Measurements from ENCODE around the gene NFIA.

Gene NFIA

GRCh38 chr1:61046434-61046833, 35.9 kb upstream of the NFIA start:
- no peak overlapping the region for H3K4me3 ChIP-seq (ENCODE audit: insufficient read depth in 1 of 2, low read depth in 1 of 2, low read length in 2 of 2)
- no peak overlapping the region for H3K27ac ChIP-seq (ENCODE audit: low read length, poor library complexity, severe bottlenecking)
- H3K14ac ChIP-seq (ENCODE audit: low read length in 2 of 2): no peak overlapping the region
- no peak overlapping the region for H2BK120ac ChIP-seq (ENCODE audit: low read depth, low read length)
- no peak overlapping the region for H2BK15ac ChIP-seq (ENCODE audit: low read depth, poor library complexity, severe bottlenecking)
- H2BK12ac ChIP-seq (ENCODE audit: low read length in 2 of 2): no peak overlapping the region
- no peak overlapping the region for H2BK5ac ChIP-seq (ENCODE audit: low read depth, low read length, poor library complexity, severe bottlenecking)
- H3K18ac ChIP-seq (ENCODE audit: low read depth in 1 of 2, low read length in 2 of 2): no peak overlapping the region
- no peak for DNase-seq
- no peaks in the 10 kb centered on the region for H3K36me3 ChIP-seq (ENCODE audit: control insufficient read depth in 1 of 2, insufficient read depth in 2 of 2, low read depth in 1 of 2, low read length in 2 of 2)
- 100% methylated on average over 1 of the region's 3 CpGs for WGBS
- no peak overlapping the region for H2AK5ac ChIP-seq (ENCODE audit: low read length, severe bottlenecking)
- peaks cover 16% of the 10 kb centered on the region for H3K4me1 ChIP-seq (ENCODE audit: control insufficient read depth, insufficient read depth, low read depth, low read length)
- H2AFZ ChIP-seq (ENCODE audit: low read depth, low read length): no peak overlapping the region
- no peaks in the 10 kb centered on the region for H3K79me1 ChIP-seq (replicated peaks; ENCODE audit: low read length, poor library complexity, severe bottlenecking)
- H3K23ac ChIP-seq (ENCODE audit: low read length in 2 of 2): no peak overlapping the region
- no peak overlapping the region for H4K91ac ChIP-seq (ENCODE audit: low read length)
- peaks cover 2 to 36% of the 10 kb centered on the region in 2 experiments for H3K27me3 ChIP-seq (ENCODE audit: control insufficient read depth in 1 of 2, insufficient read depth in 1 of 2, low read length in 2 of 2)
- no peak overlapping the region for H3K9ac ChIP-seq (ENCODE audit: low read length)
- H4K8ac ChIP-seq (ENCODE audit: low read length): no peak overlapping the region
- H3K4ac ChIP-seq (ENCODE audit: low read depth in 1 of 2, low read length in 2 of 2): no peak overlapping the region
- H3K9me3 ChIP-seq (ENCODE audit: control insufficient read depth, low read length): no peaks in the 10 kb centered on the region
- no peak overlapping the region for H3K4me2 ChIP-seq (ENCODE audit: low read length, poor library complexity, severe bottlenecking)

DNA sequence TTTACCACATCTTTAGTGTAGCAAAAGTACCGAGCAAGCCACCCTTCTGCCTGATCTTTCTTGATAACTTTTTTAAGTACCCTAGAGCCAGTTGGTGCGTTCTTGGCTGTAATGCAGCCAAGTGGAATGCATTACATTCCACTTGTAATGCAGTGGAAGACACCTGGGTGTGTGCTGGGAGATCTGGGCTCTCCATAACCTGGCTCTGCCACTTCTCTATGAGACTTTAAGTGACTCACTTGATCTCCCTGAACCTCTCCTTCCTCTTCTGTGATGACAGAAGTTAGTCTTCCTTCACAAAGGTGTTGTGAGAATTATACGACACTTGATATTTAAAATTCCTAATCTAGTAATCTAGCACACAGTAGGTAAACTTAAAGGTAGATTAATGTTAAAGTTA, 35.3 kb upstream of the NFIA start:
- Histone ChIP-seq H3K4me2 (ENCODE audit: low read length, poor library complexity, severe bottlenecking) (no peak overlapping the region), H4K91ac (ENCODE audit: low read length) (no peak overlapping the region), H3K27me3 (ENCODE audit: control insufficient read depth in 1 of 2, insufficient read depth in 1 of 2, low read length in 2 of 2) (peaks cover 6 to 39% of the 10 kb centered on the region in 2 experiments), H4K8ac (ENCODE audit: low read length) (no peak overlapping the region), H2AFZ (ENCODE audit: low read depth, low read length) (no peak overlapping the region), H3K18ac (ENCODE audit: low read depth in 1 of 2, low read length in 2 of 2) (no peak overlapping the region), H3K9me3 (ENCODE audit: control insufficient read depth, low read length) (no peaks in the 10 kb centered on the region), H2BK120ac (ENCODE audit: low read depth, low read length) (no peak overlapping the region), H2BK5ac (ENCODE audit: low read depth, low read length, poor library complexity, severe bottlenecking) (no peak overlapping the region), H3K4me1 (ENCODE audit: control insufficient read depth, insufficient read depth, low read depth, low read length) (peaks cover 18% of the 10 kb centered on the region), H3K36me3 (ENCODE audit: control insufficient read depth in 1 of 2, insufficient read depth in 2 of 2, low read depth in 1 of 2, low read length in 2 of 2) (no peaks in the 10 kb centered on the region), H3K4ac (ENCODE audit: low read depth in 1 of 2, low read length in 2 of 2) (no peak overlapping the region), H3K23ac (ENCODE audit: low read length in 2 of 2) (no peak overlapping the region), H2BK15ac (ENCODE audit: low read depth, poor library complexity, severe bottlenecking) (no peak overlapping the region), H3K4me3 (ENCODE audit: insufficient read depth in 1 of 2, low read depth in 1 of 2, low read length in 2 of 2) (no peak overlapping the region), H2BK12ac (ENCODE audit: low read length in 2 of 2) (no peak overlapping the region), H3K9ac (ENCODE audit: low read length) (no peak overlapping the region), H2AK5ac (ENCODE audit: low read length, severe bottlenecking) (no peak overlapping the region), H3K27ac (ENCODE audit: low read length, poor library complexity, severe bottlenecking) (no peak overlapping the region), H3K14ac (ENCODE audit: low read length in 2 of 2) (no peak overlapping the region), H3K79me1 (replicated peaks; ENCODE audit: low read length, poor library complexity, severe bottlenecking) (no peaks in the 10 kb centered on the region)
- no peak for DNase-seq
- 78% methylated on average over 2 of the region's 3 CpGs for WGBS

DNA sequence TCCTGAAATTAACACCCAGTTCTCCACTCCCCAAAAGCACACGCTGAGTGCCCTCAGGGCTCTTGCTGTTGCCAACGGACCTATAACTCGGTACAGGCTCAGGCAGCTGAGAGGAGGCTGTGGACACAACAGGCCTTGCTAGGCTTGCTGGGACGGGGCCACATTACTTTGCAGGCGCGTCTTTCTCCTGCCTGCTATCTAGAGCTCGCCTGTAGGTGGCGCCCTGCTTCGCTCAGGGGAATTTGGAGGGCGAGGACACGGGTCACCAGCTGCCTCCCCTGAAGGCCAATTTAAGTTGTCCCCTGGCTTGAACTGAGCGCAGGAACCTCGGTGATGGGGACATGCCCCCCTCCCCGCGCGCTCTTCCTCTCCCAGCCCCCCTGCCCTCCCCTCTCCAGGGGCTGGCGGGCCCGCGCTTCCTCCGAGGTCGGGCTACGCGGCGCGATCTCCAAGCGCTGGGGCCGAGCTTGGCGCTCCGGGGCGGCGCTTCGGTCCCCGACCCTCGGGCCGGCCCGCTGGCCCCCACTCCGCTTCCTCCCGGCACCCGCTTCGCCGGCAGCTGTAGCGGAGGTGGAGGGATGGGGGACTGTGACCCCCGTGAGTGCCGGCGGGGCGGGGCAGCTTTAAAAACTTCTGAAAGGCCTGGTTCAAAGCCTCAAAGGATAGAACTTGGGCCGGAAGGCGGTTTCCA, 32.4 kb upstream of the NFIA start:
- H3K9me3 ChIP-seq (ENCODE audit: control insufficient read depth, low read length): no peaks in the 10 kb centered on the region
- H3K9ac ChIP-seq (ENCODE audit: low read length): peak overlapping the region; percentile 82
- H3K27ac ChIP-seq (ENCODE audit: low read length, poor library complexity, severe bottlenecking): no peak overlapping the region
- DNase-seq: peak; percentile 79
- peak overlapping the region; percentile 99 for H3K4me2 ChIP-seq (ENCODE audit: low read length, poor library complexity, severe bottlenecking)
- no peak overlapping the region for H3K23ac ChIP-seq (ENCODE audit: low read length in 2 of 2)
- no peak overlapping the region for H2BK120ac ChIP-seq (ENCODE audit: low read depth, low read length)
- no peak overlapping the region for H2AFZ ChIP-seq (ENCODE audit: low read depth, low read length)
- peak overlapping the region in 1 of 2 experiments; percentile 44 for H3K18ac ChIP-seq (ENCODE audit: low read depth in 1 of 2, low read length in 2 of 2)
- H2BK12ac ChIP-seq (ENCODE audit: low read length in 2 of 2): no peak overlapping the region
- peaks cover 18% of the 10 kb centered on the region for H3K4me1 ChIP-seq (ENCODE audit: control insufficient read depth, insufficient read depth, low read depth, low read length)
- H4K91ac ChIP-seq (ENCODE audit: low read length): no peak overlapping the region
- H3K4ac ChIP-seq (ENCODE audit: low read depth in 1 of 2, low read length in 2 of 2): no peak overlapping the region
- peak overlapping the region; percentile 80 for H2BK15ac ChIP-seq (ENCODE audit: low read depth, poor library complexity, severe bottlenecking)
- H3K79me1 ChIP-seq (replicated peaks; ENCODE audit: low read length, poor library complexity, severe bottlenecking): no peaks in the 10 kb centered on the region
- H3K14ac ChIP-seq (ENCODE audit: low read length in 2 of 2): no peak overlapping the region
- H4K8ac ChIP-seq (ENCODE audit: low read length): no peak overlapping the region
- H3K27me3 ChIP-seq (ENCODE audit: control insufficient read depth in 1 of 2, insufficient read depth in 1 of 2, low read length in 2 of 2): peaks cover 16 to 48% of the 10 kb centered on the region in 2 experiments
- under 1% methylated on average over 39 of the region's 48 CpGs for WGBS
- no peaks in the 10 kb centered on the region for H3K36me3 ChIP-seq (ENCODE audit: control insufficient read depth in 1 of 2, insufficient read depth in 2 of 2, low read depth in 1 of 2, low read length in 2 of 2)
- no peak overlapping the region for H2BK5ac ChIP-seq (ENCODE audit: low read depth, low read length, poor library complexity, severe bottlenecking)
- no peak overlapping the region for H2AK5ac ChIP-seq (ENCODE audit: low read length, severe bottlenecking)
- peak overlapping the region; percentile 70 to 80 for H3K4me3 ChIP-seq (ENCODE audit: insufficient read depth in 1 of 2, low read depth in 1 of 2, low read length in 2 of 2)

GRCh38 chr1:61050541-61051442, 31.6 kb upstream of the NFIA start:
- H3K4me3 ChIP-seq (ENCODE audit: insufficient read depth in 1 of 2, low read depth in 1 of 2, low read length in 2 of 2): peak overlapping the region; percentile 70 to 80
- no peak overlapping the region for H2AFZ ChIP-seq (ENCODE audit: low read depth, low read length)
- H2BK12ac ChIP-seq (ENCODE audit: low read length in 2 of 2): no peak overlapping the region
- peaks cover 16 to 54% of the 10 kb centered on the region in 2 experiments for H3K27me3 ChIP-seq (ENCODE audit: control insufficient read depth in 1 of 2, insufficient read depth in 1 of 2, low read length in 2 of 2)
- no peak overlapping the region for H2BK15ac ChIP-seq (ENCODE audit: low read depth, poor library complexity, severe bottlenecking)
- H3K18ac ChIP-seq (ENCODE audit: low read depth in 1 of 2, low read length in 2 of 2): peak overlapping the region in 1 of 2 experiments; percentile 44
- H2BK120ac ChIP-seq (ENCODE audit: low read depth, low read length): peak overlapping the region; percentile 34
- 2% methylated on average over 22 of the region's 85 CpGs for WGBS
- no peak overlapping the region for H3K14ac ChIP-seq (ENCODE audit: low read length in 2 of 2)
- no peaks in the 10 kb centered on the region for H3K79me1 ChIP-seq (replicated peaks; ENCODE audit: low read length, poor library complexity, severe bottlenecking)
- no peak overlapping the region for H2AK5ac ChIP-seq (ENCODE audit: low read length, severe bottlenecking)
- no peak overlapping the region for H3K23ac ChIP-seq (ENCODE audit: low read length in 2 of 2)
- H2BK5ac ChIP-seq (ENCODE audit: low read depth, low read length, poor library complexity, severe bottlenecking): no peak overlapping the region
- peak overlapping the region; percentile 99 for H3K4me2 ChIP-seq (ENCODE audit: low read length, poor library complexity, severe bottlenecking)
- peak overlapping the region; percentile 82 for H3K9ac ChIP-seq (ENCODE audit: low read length)
- H4K91ac ChIP-seq (ENCODE audit: low read length): no peak overlapping the region
- H3K9me3 ChIP-seq (ENCODE audit: control insufficient read depth, low read length): no peaks in the 10 kb centered on the region
- H4K8ac ChIP-seq (ENCODE audit: low read length): peak overlapping the region; percentile 77
- H3K36me3 ChIP-seq (ENCODE audit: control insufficient read depth in 1 of 2, insufficient read depth in 2 of 2, low read depth in 1 of 2, low read length in 2 of 2): no peaks in the 10 kb centered on the region
- H3K4ac ChIP-seq (ENCODE audit: low read depth in 1 of 2, low read length in 2 of 2): no peak overlapping the region
- peak; percentile 6 for DNase-seq
- peaks cover 18% of the 10 kb centered on the region for H3K4me1 ChIP-seq (ENCODE audit: control insufficient read depth, insufficient read depth, low read depth, low read length)
- no peak overlapping the region for H3K27ac ChIP-seq (ENCODE audit: low read length, poor library complexity, severe bottlenecking)

Measured in mesenchymal stem cell (in vitro differentiated cells and primary cell).